Adipocyte (in vitro differentiated cells): ENCODE measurements around the gene SLC6A19.

Experiments
- DNase-seq: peaks from one replicate; pipeline ENCODE4 v3.0.0-alpha.2; 2015; ENCODE audit warnings: low read depth
- H3K27me3 ChIP-seq: replicated peaks from 2 replicates; pipeline ENCODE4 v1.7.0; 2013; ENCODE audit warnings: mild to moderate bottlenecking, low read length, moderate library complexity; ENCODE audit not compliant: control insufficient read depth, insufficient read depth
- H3K36me3 ChIP-seq: 2 replicates; pipeline ENCODE4 v1.7.0; 2013; ENCODE audit warnings: low read length, mild to moderate bottlenecking, moderate library complexity; ENCODE audit not compliant: control insufficient read depth, insufficient read depth, severe bottlenecking
- H3K4me1 ChIP-seq: 2 replicates; pipeline ENCODE4 v1.7.0; 2013; ENCODE audit warnings: mild to moderate bottlenecking, low read length, moderate library complexity; ENCODE audit not compliant: control insufficient read depth, insufficient read depth
- H3K4me3 ChIP-seq: 2 replicates; pipeline ENCODE4 v1.7.0; 2013; ENCODE audit warnings: mild to moderate bottlenecking, low read length, moderate library complexity
- H3K9ac ChIP-seq: 2 replicates; pipeline ENCODE4 v1.7.0; 2013; ENCODE audit warnings: mild to moderate bottlenecking, low read length, moderate library complexity
- H3K9me3 ChIP-seq: 2 replicates; pipeline ENCODE4 v1.7.0; 2013; ENCODE audit warnings: mild to moderate bottlenecking, low read length, moderate library complexity; ENCODE audit not compliant: control insufficient read depth

SLC6A19 gene

GRCh38 chr5:1183424-1184162, 17.8 kb upstream of the SLC6A19 start:
- H3K9ac ChIP-seq: no peak overlapping the region
- no peak overlapping the region for H3K4me3 ChIP-seq
- H3K36me3 ChIP-seq: no peaks in the 10 kb centered on the region
- no peaks in the 10 kb centered on the region for H3K9me3 ChIP-seq
- H3K27me3 ChIP-seq: peaks cover 45% of the 10 kb centered on the region
- H3K4me1 ChIP-seq: no peaks in the 10 kb centered on the region
- DNase-seq: no peak

- H3K9me3 ChIP-seq: no peaks in the 10 kb centered on the region
- no peak for DNase-seq
- no peaks in the 10 kb centered on the region for H3K36me3 ChIP-seq
- H3K9ac ChIP-seq: no peak overlapping the region
- H3K27me3 ChIP-seq: peaks cover 43% of the 10 kb centered on the region
- H3K4me3 ChIP-seq: no peak overlapping the region
- no peaks in the 10 kb centered on the region for H3K4me1 ChIP-seq
Measured at GRCh38 chr5:1184163-1184470, 17.3 kb upstream of the SLC6A19 start.

- Histone ChIP-seq H3K4me3 (no peak overlapping the region), H3K9me3 (no peaks in the 10 kb centered on the region), H3K4me1 (no peaks in the 10 kb centered on the region), H3K9ac (no peak overlapping the region), H3K36me3 (no peaks in the 10 kb centered on the region), H3K27me3 (peaks cover 46% of the 10 kb centered on the region)
- no peak for DNase-seq
Measured at GRCh38 chr5:1184481-1184880, 16.9 kb upstream of the SLC6A19 start.

GRCh38 chr5:1185038-1185627, 16.3 kb upstream of the SLC6A19 start:
- no peak overlapping the region for H3K4me3 ChIP-seq
- H3K9me3 ChIP-seq: no peaks in the 10 kb centered on the region
- DNase-seq: no peak
- no peaks in the 10 kb centered on the region for H3K4me1 ChIP-seq
- no peak overlapping the region for H3K9ac ChIP-seq
- H3K36me3 ChIP-seq: no peaks in the 10 kb centered on the region
- peaks cover 47% of the 10 kb centered on the region for H3K27me3 ChIP-seq

GRCh38 chr5:1185629-1186350, 15.6 kb upstream of the SLC6A19 start:
- Histone ChIP-seq H3K9ac (no peak overlapping the region), H3K36me3 (no peaks in the 10 kb centered on the region), H3K27me3 (peaks cover 52% of the 10 kb centered on the region), H3K4me3 (no peak overlapping the region), H3K9me3 (no peaks in the 10 kb centered on the region), H3K4me1 (no peaks in the 10 kb centered on the region)
- DNase-seq: no peak

- no peak overlapping the region for H3K4me3 ChIP-seq
- H3K9ac ChIP-seq: no peak overlapping the region
- no peaks in the 10 kb centered on the region for H3K9me3 ChIP-seq
- H3K4me1 ChIP-seq: no peaks in the 10 kb centered on the region
- no peak for DNase-seq
- peaks cover 53% of the 10 kb centered on the region for H3K27me3 ChIP-seq
- H3K36me3 ChIP-seq: no peaks in the 10 kb centered on the region
Measured at GRCh38 chr5:1186351-1187233, 14.8 kb upstream of the SLC6A19 start.

GRCh38 chr5:1187234-1187949, 14.0 kb upstream of the SLC6A19 start:
- Histone ChIP-seq H3K9me3 (peaks cover 3% of the 10 kb centered on the region), H3K9ac (no peak overlapping the region), H3K4me1 (no peaks in the 10 kb centered on the region), H3K36me3 (no peaks in the 10 kb centered on the region), H3K4me3 (no peak overlapping the region), H3K27me3 (peaks cover 56% of the 10 kb centered on the region)
- no peak for DNase-seq

- Histone ChIP-seq H3K36me3 (no peaks in the 10 kb centered on the region), H3K4me1 (no peaks in the 10 kb centered on the region), H3K9ac (no peak overlapping the region), H3K9me3 (peaks cover 3% of the 10 kb centered on the region), H3K4me3 (no peak overlapping the region), H3K27me3 (peaks cover 52% of the 10 kb centered on the region)
- DNase-seq: no peak
Measured at GRCh38 chr5:1187950-1188334, 13.5 kb upstream of the SLC6A19 start.

- Histone ChIP-seq H3K9ac (no peak overlapping the region), H3K4me1 (no peaks in the 10 kb centered on the region), H3K36me3 (no peaks in the 10 kb centered on the region), H3K4me3 (no peak overlapping the region), H3K9me3 (peaks cover 3% of the 10 kb centered on the region), H3K27me3 (peaks cover 52% of the 10 kb centered on the region)
- no peak for DNase-seq
Measured at GRCh38 chr5:1188464-1188863, 12.9 kb upstream of the SLC6A19 start.

GRCh38 chr5:1189269-1189668, 12.1 kb upstream of the SLC6A19 start:
- H3K4me3 ChIP-seq: no peak overlapping the region
- H3K36me3 ChIP-seq: no peaks in the 10 kb centered on the region
- H3K9ac ChIP-seq: no peak overlapping the region
- no peaks in the 10 kb centered on the region for H3K4me1 ChIP-seq
- peaks cover 47% of the 10 kb centered on the region for H3K27me3 ChIP-seq
- no peak for DNase-seq
- H3K9me3 ChIP-seq: peaks cover 5% of the 10 kb centered on the region
